ENCODE measurements around the gene OARD1. TPM values are rescaled to one million over a fixed set of nuclear protein-coding genes. Genes with fewer than 3 reads are reported as not detected.
A peak's percentile ranks its signal among the peaks of the same experiment; 100 is the strongest.
"Not testable (repeated sequence)": the region's sequence is repeated elsewhere in the genome, so short reads cannot be mapped to it uniquely, and the experiment has no call there.

The OARD1 gene
- total RNA-seq, 1 donor from 2014 or later: 8.5 TPM

DNA sequence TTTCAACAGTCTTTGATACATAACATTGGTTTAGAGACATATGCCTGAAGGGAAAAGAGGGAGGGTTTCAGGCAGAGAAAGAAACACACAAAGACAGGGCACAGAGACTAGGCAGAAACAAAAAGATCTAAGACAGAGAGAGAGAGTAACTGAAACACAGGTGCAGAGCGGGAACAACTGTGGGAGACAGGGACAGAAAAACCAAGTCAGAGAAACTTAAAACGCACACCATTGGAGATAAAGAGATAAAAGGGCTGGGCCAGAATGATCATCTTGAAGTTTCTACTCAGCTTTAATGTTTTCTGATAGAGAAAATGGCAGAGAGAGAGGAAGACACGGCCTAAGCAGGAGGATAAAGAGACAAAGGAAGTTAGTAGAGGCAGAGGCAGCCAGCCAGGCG is 44.9 kb downstream of the OARD1 start:
- no peak for DNase-seq (ENCODE audit: low read depth in 2 of 2)

GRCh38 chr6:41025966-41026530 is 46.1 kb downstream of the OARD1 start:
- DNase-seq (ENCODE audit: low read depth in 2 of 2): no peak

DNA sequence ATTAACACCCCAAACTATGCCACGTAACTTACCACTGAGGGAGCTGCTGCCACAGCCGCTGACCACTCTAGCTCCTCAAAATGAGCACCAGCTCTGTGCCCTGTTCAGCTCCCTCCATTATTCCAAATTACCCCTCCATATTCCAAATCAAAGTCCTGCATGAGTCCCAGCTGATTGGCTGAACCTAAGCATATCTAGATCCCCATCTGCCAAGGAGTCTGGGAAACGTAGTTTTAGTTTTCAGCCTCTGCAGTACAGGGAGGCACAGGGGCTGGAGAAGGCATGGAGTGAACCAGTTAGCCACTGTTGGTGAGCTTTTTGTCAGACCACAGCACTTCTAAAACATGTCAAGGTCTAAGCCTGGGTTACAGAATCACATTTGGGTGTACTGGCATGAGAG is 49.0 kb downstream of the OARD1 start:
- no peak for DNase-seq (ENCODE audit: low read depth in 2 of 2)

- peak in 1 of 2 donors; percentile 42 for DNase-seq (ENCODE audit: low read depth in 2 of 2)
Measured at GRCh38 chr6:41022294-41022693, 49.9 kb downstream of the OARD1 start.

DNA sequence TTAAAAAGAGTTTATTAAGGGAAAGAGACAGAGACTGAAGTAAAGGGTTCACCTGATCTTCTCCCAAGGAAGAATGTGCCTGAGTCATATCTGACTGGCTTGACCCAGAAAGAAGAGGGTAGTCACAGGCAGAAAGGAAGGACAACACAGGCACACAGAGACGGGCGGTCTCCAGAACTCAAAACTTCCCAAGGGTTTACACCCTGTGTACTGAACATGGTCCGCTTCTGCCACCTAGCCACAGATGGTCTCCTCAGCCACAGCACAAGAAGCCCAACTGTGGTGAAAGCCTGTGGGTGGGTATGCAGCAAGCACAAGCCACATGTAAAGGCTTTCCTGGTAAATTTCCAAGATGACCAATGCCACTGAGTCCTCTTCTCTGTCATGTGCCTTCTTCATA is 50.3 kb downstream of the OARD1 start:
- peak; percentile 13 to 64 for DNase-seq (ENCODE audit: low read depth in 2 of 2)

- no peak for DNase-seq (ENCODE audit: low read depth in 2 of 2)
Measured at GRCh38 chr6:41017663-41018062, 54.5 kb downstream of the OARD1 start.

DNA sequence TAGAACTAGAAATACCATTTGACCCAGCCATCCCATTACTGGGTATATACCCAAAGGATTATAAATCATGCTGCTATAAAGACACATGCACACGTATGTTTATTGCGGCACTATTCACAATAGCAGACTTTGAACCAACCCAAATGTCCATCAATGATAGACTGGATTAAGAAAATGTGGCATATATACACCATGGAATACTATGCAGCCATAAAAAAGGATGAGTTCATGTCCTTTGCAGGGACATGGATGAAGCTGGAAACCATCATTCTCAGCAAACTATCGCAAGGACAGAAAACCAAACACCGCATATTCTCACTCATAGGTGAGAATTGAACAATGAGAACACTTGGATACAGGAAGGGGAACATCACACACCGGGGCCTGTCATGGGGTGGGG is 56.3 kb downstream of the OARD1 start:
- not testable (repeated sequence) for DNase-seq (ENCODE audit: low read depth in 2 of 2)

- DNase-seq (ENCODE audit: low read depth in 2 of 2): no peak
Measured at GRCh38 chr6:41014780-41015179, 57.4 kb downstream of the OARD1 start.

Other genes with a start within 250 kb of the OARD1 start
- gene UNC5CL, start 33.1 kb downstream of the OARD1 start, total RNA-seq: under 0.01 TPM in 2 replicates
- not detected in 2 replicates for gene TSPO2, start 29.9 kb downstream of the OARD1 start, total RNA-seq
- gene APOBEC2, start 19.2 kb downstream of the OARD1 start, total RNA-seq: not detected in 2 replicates
- 10.7 and 10.9 TPM in 2 replicates for gene NFYA, start 618 bp upstream of the OARD1 start, total RNA-seq
- not detected in 2 replicates for gene TREML1, start 82.0 kb upstream of the OARD1 start, total RNA-seq
- not detected in 2 replicates for gene TREM2, start 90.8 kb upstream of the OARD1 start, total RNA-seq
- not detected in 2 replicates for gene TREML2, start 128.8 kb upstream of the OARD1 start, total RNA-seq
- gene TREML4, start 156.0 kb upstream of the OARD1 start, total RNA-seq: not detected in 2 replicates
- gene TREM1, start 214.3 kb upstream of the OARD1 start, total RNA-seq: not detected in 2 replicates